Islet precursor cell (in vitro differentiated cells): ENCODE measurements around the gene TET2.

Experiments
- DNase-seq: peaks from one replicate; pipeline ENCODE4 v3.0.0-alpha.2; 2018

Gene TET2

GRCh38 chr4:105184316-105184980 is 37.8 kb downstream of the TET2 start:
- DNase-seq: no peak

GRCh38 chr4:105186701-105187161 is 40.1 kb downstream of the TET2 start:
- no peak for DNase-seq

GRCh38 chr4:105189855-105190650 is 43.4 kb downstream of the TET2 start:
- no peak for DNase-seq

- DNase-seq: no peak
Measured at GRCh38 chr4:105191621-105192210, 45.0 kb downstream of the TET2 start.

- no peak for DNase-seq
Measured at GRCh38 chr4:105192474-105192873, 45.8 kb downstream of the TET2 start.

- no peak for DNase-seq
Measured at GRCh38 chr4:105192910-105193309, 46.2 kb downstream of the TET2 start.

- no peak for DNase-seq
Measured at GRCh38 chr4:105193536-105193935, 46.9 kb downstream of the TET2 start.

GRCh38 chr4:105194328-105195231 is 47.9 kb downstream of the TET2 start:
- no peak for DNase-seq

- DNase-seq: no peak
Measured at GRCh38 chr4:105196523-105197145, 50.0 kb downstream of the TET2 start.

GRCh38 chr4:105197777-105198176 is 51.1 kb downstream of the TET2 start:
- DNase-seq: no peak

- no peak for DNase-seq
Measured at GRCh38 chr4:105198541-105198940, 51.9 kb downstream of the TET2 start.

- no peak for DNase-seq
Measured at GRCh38 chr4:105206214-105206613, 59.5 kb downstream of the TET2 start.

GRCh38 chr4:105207386-105207785 is 60.7 kb downstream of the TET2 start:
- no peak for DNase-seq

- DNase-seq: no peak
Measured at GRCh38 chr4:105208561-105208960, 61.9 kb downstream of the TET2 start.

- no peak for DNase-seq
Measured at GRCh38 chr4:105210916-105211315, 64.2 kb downstream of the TET2 start.

- no peak for DNase-seq
Measured at GRCh38 chr4:105215609-105216313, 69.1 kb downstream of the TET2 start.

- DNase-seq: no peak
Measured at GRCh38 chr4:105225500-105225899, 78.8 kb downstream of the TET2 start.

GRCh38 chr4:105227054-105227453 is 80.4 kb downstream of the TET2 start:
- no peak for DNase-seq

- no peak for DNase-seq
Measured at GRCh38 chr4:105230287-105230686, 83.6 kb downstream of the TET2 start.

- no peak for DNase-seq
Measured at GRCh38 chr4:105232374-105232773, 85.7 kb downstream of the TET2 start.

GRCh38 chr4:105234582-105234981 is 87.9 kb downstream of the TET2 start:
- peak; percentile 70 for DNase-seq
